Measurements from ENCODE around the gene HLA-DOB. TPM values are rescaled to one million over a fixed set of nuclear protein-coding genes. Genes with fewer than 3 reads are reported as not detected.

The HLA-DOB gene
- total RNA-seq, 4 donors from 2014 or later, result 0.28 to 0.82 TPM; not detected in 2

DNA sequence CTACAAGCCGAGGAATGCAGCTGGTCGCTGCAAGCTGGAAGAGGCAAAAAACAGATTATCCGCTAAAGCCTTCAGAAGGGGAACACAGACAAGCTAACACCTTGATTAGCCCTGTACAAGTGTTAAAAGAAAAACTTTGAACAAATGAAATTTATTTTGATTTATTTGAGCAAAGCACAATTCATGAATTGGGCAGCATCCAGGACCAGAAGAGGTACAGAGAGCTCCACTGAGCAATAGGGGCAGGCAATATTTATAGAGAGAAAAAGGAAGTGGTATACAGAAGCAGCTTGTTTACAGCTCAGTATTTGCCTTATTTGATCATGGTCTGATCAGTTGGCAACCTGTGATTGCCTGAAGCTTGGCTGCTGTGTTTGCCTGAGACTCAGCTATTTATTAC, 17.6 kb downstream of the HLA-DOB start:
- TF ChIP-seq POLR2A (IDR thresholded peaks at IDR 0.05), result no peak
- TF ChIP-seq, protein P1, sequence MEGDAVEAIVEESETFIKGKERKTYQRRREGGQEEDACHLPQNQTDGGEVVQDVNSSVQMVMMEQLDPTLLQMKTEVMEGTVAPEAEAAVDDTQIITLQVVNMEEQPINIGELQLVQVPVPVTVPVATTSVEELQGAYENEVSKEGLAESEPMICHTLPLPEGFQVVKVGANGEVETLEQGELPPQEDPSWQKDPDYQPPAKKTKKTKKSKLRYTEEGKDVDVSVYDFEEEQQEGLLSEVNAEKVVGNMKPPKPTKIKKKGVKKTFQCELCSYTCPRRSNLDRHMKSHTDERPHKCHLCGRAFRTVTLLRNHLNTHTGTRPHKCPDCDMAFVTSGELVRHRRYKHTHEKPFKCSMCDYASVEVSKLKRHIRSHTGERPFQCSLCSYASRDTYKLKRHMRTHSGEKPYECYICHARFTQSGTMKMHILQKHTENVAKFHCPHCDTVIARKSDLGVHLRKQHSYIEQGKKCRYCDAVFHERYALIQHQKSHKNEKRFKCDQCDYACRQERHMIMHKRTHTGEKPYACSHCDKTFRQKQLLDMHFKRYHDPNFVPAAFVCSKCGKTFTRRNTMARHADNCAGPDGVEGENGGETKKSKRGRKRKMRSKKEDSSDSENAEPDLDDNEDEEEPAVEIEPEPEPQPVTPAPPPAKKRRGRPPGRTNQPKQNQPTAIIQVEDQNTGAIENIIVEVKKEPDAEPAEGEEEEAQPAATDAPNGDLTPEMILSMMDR (IDR thresholded peaks at IDR 0.05), result no peak

DNA sequence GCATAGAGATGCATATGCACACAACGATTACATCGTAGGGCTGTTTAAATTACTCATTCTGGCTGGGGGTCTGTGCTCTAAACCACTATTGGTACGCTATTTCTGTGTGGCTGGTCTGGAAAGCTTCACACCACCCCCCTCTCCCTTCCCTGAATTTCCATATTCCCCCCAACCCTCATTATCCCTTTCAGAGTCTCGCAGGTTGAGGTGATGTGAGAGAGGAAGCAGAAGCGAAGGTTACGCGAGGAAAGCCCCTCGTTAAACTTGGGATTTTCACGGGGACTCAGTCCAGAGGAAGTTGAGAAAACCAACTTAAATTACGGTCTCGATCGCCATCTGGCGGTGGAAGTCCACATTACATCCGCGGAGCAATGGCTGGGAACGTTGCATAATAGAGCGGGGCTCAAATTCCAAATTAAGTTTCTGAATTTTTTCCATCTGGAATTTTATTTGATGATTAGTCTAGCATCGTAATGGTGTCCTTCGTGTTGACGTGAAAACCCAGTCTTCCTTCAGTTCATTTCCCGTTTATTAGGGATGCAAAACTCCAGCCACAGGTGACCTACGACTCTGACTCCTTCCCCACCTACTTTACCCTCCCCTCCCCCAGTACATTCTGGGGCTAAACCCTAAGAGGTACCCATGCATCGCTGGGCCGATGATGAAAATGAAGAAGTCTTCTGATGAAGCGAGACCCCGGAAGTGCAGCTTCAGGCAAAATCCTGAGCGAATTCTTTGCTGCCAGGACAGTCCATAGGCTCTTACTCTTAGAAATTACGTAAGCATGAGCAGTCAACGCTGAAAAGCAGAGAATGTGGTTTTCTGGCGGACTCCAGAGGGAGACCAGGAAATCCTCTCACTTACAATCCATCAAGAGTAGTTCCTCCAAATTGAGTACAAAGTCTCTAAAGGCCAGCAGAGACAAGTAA, 19.7 kb downstream of the HLA-DOB start:
- Histone ChIP-seq H3K9me3 (no peaks in the 10 kb centered on the region), H3K4me3 (no peak overlapping the region), H3K27me3 (no peaks in the 10 kb centered on the region), H3K36me3 (no peaks in the 10 kb centered on the region), H3K4me1 (no peaks in the 10 kb centered on the region), H3K27ac (no peak overlapping the region)
- intact Hi-C loops (cut with DNase I; ENCODE audit: low total_unique reads), result loop anchor here (10.0 kb wide), 1 partner anchor 382 kb away; no protein-coding TSS in a partner anchor
- DNase-seq, result peak; percentile 73 to 79
- no peak for TF ChIP-seq POLR2A (IDR thresholded peaks at IDR 0.05)
- TF ChIP-seq, protein P1 (IDR thresholded peaks at IDR 0.05), result peak; percentile 86 to 88 (median 88)

More for the DNA sequence above, 17.6 kb downstream of the HLA-DOB start:
- Histone ChIP-seq H3K9me3 (no peaks in the 10 kb centered on the region), H3K27me3 (no peaks in the 10 kb centered on the region), H3K36me3 (no peaks in the 10 kb centered on the region), H3K27ac (no peak overlapping the region), H3K4me1 (no peaks in the 10 kb centered on the region), H3K4me3 (no peak overlapping the region)
- intact Hi-C loops (cut with DNase I; ENCODE audit: low total_unique reads), result loop anchor here (10.0 kb wide), 1 partner anchor 384 kb away; no protein-coding TSS in a partner anchor
- DNase-seq, result no peak

DNA sequence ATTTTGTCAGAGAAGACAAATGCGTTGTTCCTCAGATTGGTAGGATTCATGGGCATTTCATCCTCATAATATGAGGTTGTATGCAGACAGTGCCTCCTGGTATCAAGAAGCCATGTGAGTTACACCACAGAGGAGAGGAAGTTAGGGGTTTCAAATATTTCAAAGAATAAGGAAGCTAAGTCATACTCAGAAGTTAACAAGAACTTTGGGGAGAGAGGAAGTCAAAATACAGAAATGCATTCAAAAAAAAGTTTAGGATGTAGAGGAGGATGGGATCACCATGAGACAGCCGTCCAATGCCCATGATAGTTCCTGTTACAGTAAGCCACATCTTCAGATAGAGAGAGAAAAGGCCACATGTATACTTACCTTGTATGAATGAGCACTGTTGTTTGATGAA, 22.3 kb downstream of the HLA-DOB start:
- no peak overlapping the region for H3K27ac ChIP-seq
- H3K4me3 ChIP-seq, result no peak overlapping the region
- peaks cover 0 to 4% of the 10 kb centered on the region in 2 donors for H3K27me3 ChIP-seq
- H3K9me3 ChIP-seq, result no peaks in the 10 kb centered on the region
- TF ChIP-seq, protein P1 (IDR thresholded peaks at IDR 0.05), result no peak
- TF ChIP-seq POLR2A (IDR thresholded peaks at IDR 0.05), result no peak
- no peaks in the 10 kb centered on the region for H3K4me1 ChIP-seq
- intact Hi-C loops (cut with DNase I; ENCODE audit: low total_unique reads), result loop anchor here (10.0 kb wide), 1 partner anchor 380 kb away; no protein-coding TSS in a partner anchor
- no peak for DNase-seq
- no peaks in the 10 kb centered on the region for H3K36me3 ChIP-seq

DNA sequence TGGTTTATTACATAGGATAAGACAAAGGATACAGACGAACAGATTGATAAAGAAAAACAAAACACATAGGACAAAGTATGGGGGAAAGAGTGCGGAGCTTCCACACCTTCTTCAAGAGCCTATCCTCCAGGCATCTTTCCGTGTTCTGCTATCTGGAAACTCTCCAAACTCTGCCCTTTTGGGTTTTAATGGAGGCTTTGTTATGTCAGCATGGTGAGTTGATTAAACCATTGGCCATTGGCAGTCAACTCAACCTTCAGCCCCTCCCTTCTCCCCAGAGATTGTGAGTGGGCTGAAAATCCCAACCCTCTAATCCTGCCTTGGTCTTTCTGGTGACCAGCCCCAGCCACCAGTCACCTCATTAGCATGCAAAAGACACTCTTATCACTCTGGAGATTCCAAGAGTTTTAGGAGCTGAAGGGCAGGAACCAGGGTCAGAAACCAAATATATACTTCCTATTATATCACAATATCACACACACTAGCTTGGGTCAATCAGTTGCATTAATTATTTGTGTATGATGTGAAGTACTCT, 23.8 kb downstream of the HLA-DOB start:
- Histone ChIP-seq H3K4me1 (no peaks in the 10 kb centered on the region), H3K27me3 (peaks cover 0 to 4% of the 10 kb centered on the region in 2 donors), H3K9me3 (no peaks in the 10 kb centered on the region), H3K4me3 (no peak overlapping the region), H3K27ac (no peak overlapping the region), H3K36me3 (no peaks in the 10 kb centered on the region)
- TF ChIP-seq POLR2A (IDR thresholded peaks at IDR 0.05), result no peak
- TF ChIP-seq, protein P1 (IDR thresholded peaks at IDR 0.05), result no peak
- intact Hi-C loops (cut with DNase I; ENCODE audit: low total_unique reads), result loop anchor here (10.0 kb wide), 1 partner anchor 378 kb away; no protein-coding TSS in a partner anchor
- DNase-seq, result no peak

DNA sequence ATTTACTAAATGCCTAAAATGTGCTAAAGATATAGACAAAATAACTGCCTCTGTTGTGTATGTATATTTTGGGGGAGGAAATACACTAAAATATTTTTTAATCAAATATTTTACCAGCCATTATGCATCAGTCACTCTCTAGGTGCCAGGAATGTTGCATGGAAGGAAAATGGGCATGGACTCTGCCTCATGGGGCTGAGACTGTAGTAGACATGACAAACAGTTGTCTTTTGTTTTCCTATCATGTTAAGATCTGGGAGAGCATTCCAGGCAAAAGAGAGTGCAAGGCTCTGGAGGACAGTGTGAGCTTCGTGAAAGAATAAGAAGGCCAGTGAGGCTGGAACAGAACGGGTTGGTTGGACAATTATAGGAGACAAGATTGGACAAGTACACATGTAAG, 26.5 kb downstream of the HLA-DOB start:
- H3K4me1 ChIP-seq, result no peaks in the 10 kb centered on the region
- TF ChIP-seq, protein P1 (IDR thresholded peaks at IDR 0.05), result no peak
- no peak for TF ChIP-seq POLR2A (IDR thresholded peaks at IDR 0.05)
- no peaks in the 10 kb centered on the region for H3K36me3 ChIP-seq
- intact Hi-C loops (cut with DNase I; ENCODE audit: low total_unique reads), result loop anchor here (10.0 kb wide), 1 partner anchor 376 kb away; no protein-coding TSS in a partner anchor
- H3K27ac ChIP-seq, result no peak overlapping the region
- no peak overlapping the region for H3K4me3 ChIP-seq
- H3K27me3 ChIP-seq, result peaks cover 4 to 6% of the 10 kb centered on the region in 2 donors
- DNase-seq, result no peak
- H3K9me3 ChIP-seq, result no peaks in the 10 kb centered on the region

Measured in uterus (tissue), 4 donors.